ENCODE measurements around the gene CACFD1.
A peak's percentile ranks its signal among the peaks of the same experiment; 100 is the strongest.

Gene CACFD1

DNA sequence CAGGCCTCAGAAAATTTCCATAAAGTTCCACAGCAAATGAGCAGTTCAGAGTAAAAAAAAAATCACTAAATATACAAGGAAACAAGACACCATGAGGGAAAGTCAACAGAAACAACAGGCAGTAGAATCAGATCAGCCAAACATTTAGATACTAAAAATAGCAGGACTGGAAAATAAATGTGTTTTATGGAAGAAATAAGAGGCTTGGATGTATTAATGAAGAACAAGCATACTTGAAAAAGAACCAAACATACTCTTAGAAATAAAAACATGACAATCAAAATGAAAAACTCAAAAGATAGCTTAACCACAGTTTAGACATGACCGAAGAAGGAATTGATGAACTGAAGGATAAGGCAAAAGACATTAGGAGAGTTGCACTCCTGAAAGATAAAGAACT lies 42.3 kb downstream of the CACFD1 start:
- H3K27ac ChIP-seq (ENCODE audit: low read depth, low read length): no peak overlapping the region
- H3K4me3 ChIP-seq (ENCODE audit: low read depth, low read length): no peak overlapping the region
- no peaks in the 10 kb centered on the region for H3K36me3 ChIP-seq (ENCODE audit: insufficient read depth, low read length)
- H3K27me3 ChIP-seq (ENCODE audit: insufficient read depth, low read length): peaks cover 38% of the 10 kb centered on the region; the same call in 1 of the 2 replicates
- H2AFZ ChIP-seq (ENCODE audit: low read length, unreplicated experiment): no peak overlapping the region
- peaks cover 17% of the 10 kb centered on the region for H3K4me1 ChIP-seq (ENCODE audit: control insufficient read depth, insufficient read depth, low read length, unreplicated experiment)
- no peaks in the 10 kb centered on the region for H3K79me2 ChIP-seq (ENCODE audit: control insufficient read depth, insufficient read depth, low read length, unreplicated experiment)

DNA sequence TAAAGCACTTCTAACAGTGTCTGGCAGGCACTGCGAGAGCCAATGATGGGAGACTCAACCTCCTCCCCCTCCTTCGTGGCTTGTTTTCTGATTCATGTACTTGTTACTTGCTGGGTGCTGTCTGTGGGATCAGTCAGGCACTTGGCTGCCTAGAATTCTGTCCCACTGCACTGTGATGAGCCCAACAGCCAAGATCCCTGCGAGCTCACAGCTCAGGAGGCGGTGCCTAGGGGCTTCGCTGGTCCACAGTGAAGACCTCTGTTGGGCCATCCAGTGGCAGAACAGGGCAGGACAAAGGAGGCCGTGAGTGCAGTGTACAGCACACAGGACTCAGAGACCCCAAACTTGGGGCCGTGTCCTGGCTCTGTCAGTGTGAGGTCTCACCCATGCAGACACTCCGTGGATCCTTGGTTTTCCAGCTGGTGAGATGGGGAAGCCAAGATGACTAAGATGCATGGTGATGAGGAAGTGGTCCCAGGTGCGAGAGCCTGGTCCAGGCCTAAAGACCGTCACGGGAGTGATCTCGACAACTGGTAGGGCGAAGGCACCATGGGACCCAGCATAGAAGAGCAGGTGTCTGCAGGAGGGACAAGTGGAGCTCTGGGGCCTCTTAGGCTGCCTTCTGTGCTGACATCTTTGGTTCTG lies 45.5 kb downstream of the CACFD1 start:
- Histone ChIP-seq H3K79me2 (ENCODE audit: control insufficient read depth, insufficient read depth, low read length, unreplicated experiment) (no peaks in the 10 kb centered on the region), H3K36me3 (ENCODE audit: insufficient read depth, low read length) (no peaks in the 10 kb centered on the region), H3K27me3 (ENCODE audit: insufficient read depth, low read length) (peaks cover 24% of the 10 kb centered on the region; the same call in 1 of the 2 replicates), H3K27ac (ENCODE audit: low read depth, low read length) (peak overlapping the region; percentile 84; the same call in 1 of the 2 replicates), H2AFZ (ENCODE audit: low read length, unreplicated experiment) (peak overlapping the region; percentile 10), H3K4me3 (ENCODE audit: low read depth, low read length) (no peak overlapping the region), H3K4me1 (ENCODE audit: control insufficient read depth, insufficient read depth, low read length, unreplicated experiment) (peaks cover 25% of the 10 kb centered on the region)

DNA sequence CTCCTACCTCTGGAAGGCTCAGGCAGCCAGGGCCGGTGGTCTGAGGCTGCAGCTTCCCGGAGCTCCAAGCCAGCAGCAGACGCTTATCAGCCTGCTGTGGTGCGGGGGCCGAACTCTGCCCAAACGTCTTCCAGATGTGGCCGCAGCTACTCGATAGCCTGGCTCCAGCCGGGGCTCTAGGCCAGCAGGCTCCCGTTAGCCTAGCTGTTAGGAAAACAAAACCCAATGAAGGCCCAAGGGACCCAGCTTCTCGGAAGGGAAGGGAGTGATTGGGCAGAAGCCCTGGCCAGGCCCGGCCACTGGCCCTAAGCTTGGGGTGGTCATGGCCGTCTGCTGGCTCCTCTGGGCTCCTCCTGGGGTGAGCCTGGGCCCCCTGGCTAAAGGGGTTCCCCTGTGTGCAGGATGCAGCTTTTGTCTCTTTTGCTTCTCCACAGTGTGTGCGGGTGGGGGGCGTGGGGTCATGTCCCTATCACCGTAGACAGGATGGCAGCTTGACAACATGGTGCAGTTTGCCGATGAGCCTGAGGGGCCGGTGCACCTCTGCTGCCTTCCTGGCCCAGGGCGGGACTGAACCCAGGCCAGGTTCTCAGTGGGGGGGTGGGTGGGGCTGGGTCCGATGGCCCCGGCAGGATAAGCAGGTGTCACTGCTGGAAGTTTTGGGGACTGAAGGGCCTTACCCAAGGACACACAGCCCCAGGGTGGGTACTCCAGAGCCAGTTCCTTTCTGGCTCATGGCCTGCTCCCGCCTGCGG lies 46.3 kb downstream of the CACFD1 start:
- H3K27ac ChIP-seq (ENCODE audit: low read depth, low read length): peak overlapping the region; percentile 84
- H3K4me1 ChIP-seq (ENCODE audit: control insufficient read depth, insufficient read depth, low read length, unreplicated experiment): peaks cover 25% of the 10 kb centered on the region
- H3K79me2 ChIP-seq (ENCODE audit: control insufficient read depth, insufficient read depth, low read length, unreplicated experiment): no peaks in the 10 kb centered on the region
- no peak overlapping the region for H3K4me3 ChIP-seq (ENCODE audit: low read depth, low read length)
- H2AFZ ChIP-seq (ENCODE audit: low read length, unreplicated experiment): peak overlapping the region; percentile 14
- H3K36me3 ChIP-seq (ENCODE audit: insufficient read depth, low read length): no peaks in the 10 kb centered on the region
- peaks cover 20% of the 10 kb centered on the region; the same call in 1 of the 2 replicates for H3K27me3 ChIP-seq (ENCODE audit: insufficient read depth, low read length)

DNA sequence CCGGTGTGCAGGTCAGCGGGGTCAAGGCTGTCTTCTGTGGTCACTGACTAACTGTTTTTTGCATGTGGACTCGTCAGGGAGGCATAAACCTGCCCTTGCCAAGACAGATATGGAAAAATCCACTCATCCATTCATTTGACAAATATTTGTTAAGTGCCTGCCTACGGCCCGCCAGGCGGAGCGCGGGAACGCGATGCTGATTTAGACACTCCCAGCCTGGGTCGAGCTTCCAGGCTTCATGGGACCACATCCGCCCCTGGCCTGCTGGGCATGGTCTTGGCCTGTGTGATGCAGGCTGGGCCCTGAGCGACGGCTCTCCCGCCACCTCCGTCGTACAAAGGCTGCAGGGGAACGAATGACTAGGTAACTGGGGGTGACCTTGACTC lies 46.9 kb downstream of the CACFD1 start:
- no peaks in the 10 kb centered on the region for H3K79me2 ChIP-seq (ENCODE audit: control insufficient read depth, insufficient read depth, low read length, unreplicated experiment)
- H3K27ac ChIP-seq (ENCODE audit: low read depth, low read length): peak overlapping the region; percentile 84
- H3K36me3 ChIP-seq (ENCODE audit: insufficient read depth, low read length): no peaks in the 10 kb centered on the region
- H3K27me3 ChIP-seq (ENCODE audit: insufficient read depth, low read length): peaks cover 16% of the 10 kb centered on the region; the same call in 1 of the 2 replicates
- no peak overlapping the region for H3K4me3 ChIP-seq (ENCODE audit: low read depth, low read length)
- peaks cover 25% of the 10 kb centered on the region for H3K4me1 ChIP-seq (ENCODE audit: control insufficient read depth, insufficient read depth, low read length, unreplicated experiment)
- H2AFZ ChIP-seq (ENCODE audit: low read length, unreplicated experiment): peak overlapping the region; percentile 40

DNA sequence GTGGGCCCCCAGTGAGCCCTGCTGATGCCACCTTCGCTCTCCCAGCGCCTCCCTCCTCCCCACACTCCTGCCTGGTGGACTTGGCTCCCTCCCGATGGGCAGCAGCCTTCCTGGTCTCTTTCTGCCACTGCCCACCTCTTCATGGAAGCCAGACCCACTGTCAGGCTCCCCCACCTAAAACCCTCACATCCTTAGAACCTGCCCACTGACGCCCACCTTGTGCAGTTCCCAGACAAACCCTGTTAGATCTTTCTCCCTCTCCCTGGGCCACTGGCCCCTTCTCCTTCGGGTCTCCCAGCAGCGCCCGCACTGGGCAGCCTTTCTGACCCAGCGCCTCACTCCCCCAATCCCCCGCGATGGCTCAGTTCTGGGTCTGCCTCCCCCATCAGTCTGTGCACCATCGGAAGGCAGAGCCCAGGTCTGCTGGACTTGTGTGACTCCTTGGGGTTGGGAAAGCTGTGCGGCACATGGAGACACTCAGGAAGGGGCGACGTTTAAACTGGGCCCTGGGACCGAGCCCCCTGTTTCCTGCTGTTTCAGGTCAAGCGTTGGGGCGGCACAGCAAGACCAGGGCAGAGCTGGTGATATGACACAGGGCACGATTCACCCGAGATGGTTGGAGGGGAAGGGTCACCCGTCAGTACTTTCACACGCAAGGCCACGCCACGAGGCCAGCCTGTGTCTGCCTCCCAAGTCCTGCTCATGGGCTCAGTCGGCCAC lies 47.6 kb downstream of the CACFD1 start:
- H3K27ac ChIP-seq (ENCODE audit: low read depth, low read length): peak overlapping the region; percentile 84
- H3K27me3 ChIP-seq (ENCODE audit: insufficient read depth, low read length): peaks cover 8% of the 10 kb centered on the region; the same call in 1 of the 2 replicates
- peaks cover 25% of the 10 kb centered on the region for H3K4me1 ChIP-seq (ENCODE audit: control insufficient read depth, insufficient read depth, low read length, unreplicated experiment)
- no peaks in the 10 kb centered on the region for H3K79me2 ChIP-seq (ENCODE audit: control insufficient read depth, insufficient read depth, low read length, unreplicated experiment)
- H3K36me3 ChIP-seq (ENCODE audit: insufficient read depth, low read length): no peaks in the 10 kb centered on the region
- H3K4me3 ChIP-seq (ENCODE audit: low read depth, low read length): no peak overlapping the region
- peak overlapping the region; percentile 40 for H2AFZ ChIP-seq (ENCODE audit: low read length, unreplicated experiment)

DNA sequence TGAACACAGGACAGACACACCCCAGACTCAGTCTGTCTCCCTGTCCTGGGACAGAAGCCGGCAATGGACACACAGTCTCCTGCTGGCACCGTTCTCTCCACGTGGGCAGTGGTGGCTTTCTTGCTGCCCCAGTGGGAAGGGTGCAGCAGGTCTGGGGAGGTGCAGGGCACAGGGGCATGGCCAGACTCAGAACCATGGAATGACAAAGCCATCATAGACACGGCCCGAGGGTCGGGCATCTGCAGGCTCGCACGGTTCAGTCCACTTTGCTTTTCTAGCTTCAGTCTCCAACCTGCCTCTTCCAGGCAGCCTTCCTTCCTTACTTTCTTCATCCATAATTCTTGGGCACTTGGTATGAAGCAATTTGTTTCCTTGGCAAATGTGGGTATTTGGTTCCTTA lies 48.3 kb downstream of the CACFD1 start:
- H3K36me3 ChIP-seq (ENCODE audit: insufficient read depth, low read length): no peaks in the 10 kb centered on the region
- H3K27me3 ChIP-seq (ENCODE audit: insufficient read depth, low read length): peaks cover 2% of the 10 kb centered on the region; the same call in 1 of the 2 replicates
- H3K79me2 ChIP-seq (ENCODE audit: control insufficient read depth, insufficient read depth, low read length, unreplicated experiment): no peaks in the 10 kb centered on the region
- H3K4me1 ChIP-seq (ENCODE audit: control insufficient read depth, insufficient read depth, low read length, unreplicated experiment): peaks cover 25% of the 10 kb centered on the region
- no peak overlapping the region for H3K4me3 ChIP-seq (ENCODE audit: low read depth, low read length)
- H2AFZ ChIP-seq (ENCODE audit: low read length, unreplicated experiment): no peak overlapping the region
- H3K27ac ChIP-seq (ENCODE audit: low read depth, low read length): no peak overlapping the region

DNA sequence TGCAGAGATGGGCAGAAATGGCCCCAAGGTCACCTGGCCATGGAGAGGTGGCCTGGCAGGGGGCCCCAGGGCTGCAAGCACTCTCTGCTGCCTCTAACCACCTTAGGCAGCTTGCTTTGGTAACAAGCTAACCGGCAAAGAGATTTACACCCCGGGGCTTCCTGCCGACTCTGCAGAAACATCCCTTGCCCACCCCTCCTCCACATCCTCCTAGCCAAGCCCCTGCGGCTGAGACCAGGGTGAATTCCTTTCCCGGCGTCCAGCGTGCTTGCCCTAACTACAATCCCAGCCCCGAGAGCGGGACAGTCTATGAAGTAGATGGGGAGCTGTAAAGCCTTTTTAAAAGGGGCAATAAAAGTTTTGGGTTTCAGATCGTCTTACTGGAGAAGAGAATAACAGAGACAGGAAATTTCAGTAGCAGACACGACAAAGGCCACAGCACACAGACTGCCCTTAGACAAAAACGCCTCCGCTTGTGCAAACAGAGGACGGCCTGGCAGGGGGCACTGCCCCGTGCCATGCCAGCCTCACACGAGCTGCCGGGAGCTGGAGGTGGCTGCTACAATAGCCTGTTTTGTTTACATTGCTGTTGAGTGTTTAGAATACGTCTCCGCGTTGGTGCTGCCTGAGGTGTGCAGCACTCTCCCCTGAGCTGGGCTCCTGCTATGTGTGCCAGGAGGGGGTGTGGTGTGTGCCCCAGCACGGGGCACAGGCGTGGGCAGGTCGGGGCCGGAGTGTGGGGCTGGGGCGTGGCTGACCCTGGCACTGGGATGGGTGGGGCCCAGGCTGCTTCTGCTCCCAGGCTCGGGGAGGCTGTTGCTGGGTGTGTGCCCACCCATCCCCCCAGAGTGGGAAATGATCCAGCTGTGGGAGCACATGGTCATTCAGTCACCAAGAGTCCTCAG lies 49.7 kb downstream of the CACFD1 start:
- Histone ChIP-seq H3K27me3 (ENCODE audit: insufficient read depth, low read length) (no peaks in the 10 kb centered on the region), H2AFZ (ENCODE audit: low read length, unreplicated experiment) (no peak overlapping the region), H3K4me3 (ENCODE audit: low read depth, low read length) (no peak overlapping the region), H3K36me3 (ENCODE audit: insufficient read depth, low read length) (no peaks in the 10 kb centered on the region), H3K4me1 (ENCODE audit: control insufficient read depth, insufficient read depth, low read length, unreplicated experiment) (peaks cover 25% of the 10 kb centered on the region), H3K27ac (ENCODE audit: low read depth, low read length) (no peak overlapping the region), H3K79me2 (ENCODE audit: control insufficient read depth, insufficient read depth, low read length, unreplicated experiment) (no peaks in the 10 kb centered on the region)

DNA sequence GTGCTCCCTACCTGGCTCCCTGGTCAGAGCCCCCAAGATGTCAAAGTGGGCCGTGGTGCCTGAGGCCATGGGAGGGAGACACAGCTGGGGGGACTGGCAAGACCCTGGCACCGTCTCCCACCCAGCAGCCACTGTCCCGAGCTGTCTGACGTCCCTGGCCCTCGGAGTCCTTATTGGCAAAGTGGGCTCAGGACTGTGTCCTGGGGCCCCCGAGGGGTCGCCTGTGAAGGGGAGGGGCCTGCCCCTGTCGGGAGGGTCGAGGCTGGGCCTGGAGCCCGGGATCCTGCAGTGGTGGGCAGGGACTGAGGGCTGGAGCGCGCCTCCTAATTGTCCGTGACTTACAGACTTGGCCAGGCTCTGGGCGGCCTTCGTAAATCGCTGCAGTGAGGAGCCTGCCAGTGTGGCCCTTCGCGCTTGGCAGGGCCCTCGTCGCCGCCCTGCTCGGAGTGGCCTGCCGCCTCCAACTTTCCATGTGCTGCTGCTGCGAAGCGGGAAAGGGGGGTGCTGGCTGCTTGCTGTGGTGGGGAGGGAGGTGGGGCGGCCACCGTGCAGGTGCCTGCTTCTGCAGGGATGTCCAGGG lies 51.2 kb downstream of the CACFD1 start:
- Histone ChIP-seq H3K4me3 (ENCODE audit: low read depth, low read length) (no peak overlapping the region), H2AFZ (ENCODE audit: low read length, unreplicated experiment) (no peak overlapping the region), H3K79me2 (ENCODE audit: control insufficient read depth, insufficient read depth, low read length, unreplicated experiment) (no peaks in the 10 kb centered on the region), H3K27me3 (ENCODE audit: insufficient read depth, low read length) (no peaks in the 10 kb centered on the region), H3K27ac (ENCODE audit: low read depth, low read length) (no peak overlapping the region), H3K4me1 (ENCODE audit: control insufficient read depth, insufficient read depth, low read length, unreplicated experiment) (peaks cover 18% of the 10 kb centered on the region), H3K36me3 (ENCODE audit: insufficient read depth, low read length) (no peaks in the 10 kb centered on the region)

DNA sequence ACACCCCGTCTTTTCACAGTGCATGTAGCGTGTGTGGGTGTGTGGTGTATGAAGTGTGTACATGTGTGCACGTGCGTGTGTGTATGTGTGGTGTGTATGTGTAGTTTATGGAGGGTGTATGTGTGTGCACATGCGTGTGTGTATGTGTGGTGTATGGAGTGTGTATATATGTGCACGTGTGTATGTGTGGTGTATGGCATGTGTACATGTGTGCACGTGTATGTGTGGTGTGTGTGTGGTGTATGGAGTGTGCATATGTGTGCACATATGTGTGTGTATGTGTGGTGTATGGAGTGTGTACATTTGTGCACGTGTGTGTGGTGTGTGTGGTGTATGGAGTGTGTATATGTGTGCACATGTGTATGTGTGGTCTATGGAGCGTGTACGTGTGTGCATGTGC lies 51.8 kb downstream of the CACFD1 start:
- Histone ChIP-seq H3K27ac (ENCODE audit: low read depth, low read length) (no peak overlapping the region), H3K36me3 (ENCODE audit: insufficient read depth, low read length) (no peaks in the 10 kb centered on the region)

More for the DNA sequence above, 51.8 kb downstream of the CACFD1 start:
- H3K4me3 ChIP-seq (ENCODE audit: low read depth, low read length): no peak overlapping the region
- H2AFZ ChIP-seq (ENCODE audit: low read length, unreplicated experiment): no peak overlapping the region
- H3K27me3 ChIP-seq (ENCODE audit: insufficient read depth, low read length): no peaks in the 10 kb centered on the region
- H3K4me1 ChIP-seq (ENCODE audit: control insufficient read depth, insufficient read depth, low read length, unreplicated experiment): peaks cover 13% of the 10 kb centered on the region
- H3K79me2 ChIP-seq (ENCODE audit: control insufficient read depth, insufficient read depth, low read length, unreplicated experiment): no peaks in the 10 kb centered on the region

Measured in ACC112 (cell line).